OCI-M2 (cell line): ENCODE results near the gene PLPPR1.
"Not testable (repeated sequence)": the region's sequence is repeated elsewhere in the genome, so short reads cannot be mapped to it uniquely, and the experiment has no call there.

ENCODE experiments used
- DNase-seq: peaks from one replicate; lab custom pipeline; 2025; ENCODE audit not compliant: unreplicated experiment; lab: John Stamatoyannopoulos, UW

Gene PLPPR1

DNA sequence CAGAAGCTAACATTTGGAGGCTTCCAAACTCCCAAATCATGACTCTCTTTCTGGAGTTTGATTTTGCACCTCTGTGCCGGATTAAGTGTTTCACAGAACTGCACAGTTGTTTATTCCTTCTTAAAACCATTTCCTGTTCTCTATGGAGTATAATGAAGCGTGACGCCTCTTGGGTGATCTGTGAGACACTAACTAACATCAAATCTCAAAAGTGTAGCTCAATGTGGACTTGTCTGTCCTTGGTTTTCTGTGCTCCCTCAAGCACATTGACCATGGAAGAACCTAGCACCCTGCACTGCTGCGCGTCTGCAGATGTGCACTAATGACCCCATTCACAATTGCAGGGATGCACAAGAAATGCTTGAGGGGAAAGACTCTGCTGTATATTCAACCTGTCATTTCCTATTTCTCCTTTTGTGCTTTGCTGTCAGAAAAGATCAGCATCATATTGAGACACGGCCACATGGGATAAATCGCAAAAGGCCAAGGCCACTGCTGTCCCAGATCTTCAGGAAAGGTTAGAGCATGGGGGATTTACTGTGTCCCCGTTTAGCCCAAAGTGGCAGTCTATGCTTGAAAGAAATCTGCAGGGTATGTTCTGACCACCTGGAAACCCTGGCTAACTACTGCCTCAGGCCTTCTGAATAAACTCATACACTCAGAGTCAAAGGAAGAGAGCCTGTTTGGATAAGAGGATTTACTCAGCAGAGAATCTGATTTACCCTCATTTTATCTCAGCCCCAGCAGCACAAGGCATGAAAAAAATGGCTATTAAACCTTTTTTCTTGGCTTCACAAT is 246.6 kb downstream of the PLPPR1 start:
- DNase-seq, result no peak

DNA sequence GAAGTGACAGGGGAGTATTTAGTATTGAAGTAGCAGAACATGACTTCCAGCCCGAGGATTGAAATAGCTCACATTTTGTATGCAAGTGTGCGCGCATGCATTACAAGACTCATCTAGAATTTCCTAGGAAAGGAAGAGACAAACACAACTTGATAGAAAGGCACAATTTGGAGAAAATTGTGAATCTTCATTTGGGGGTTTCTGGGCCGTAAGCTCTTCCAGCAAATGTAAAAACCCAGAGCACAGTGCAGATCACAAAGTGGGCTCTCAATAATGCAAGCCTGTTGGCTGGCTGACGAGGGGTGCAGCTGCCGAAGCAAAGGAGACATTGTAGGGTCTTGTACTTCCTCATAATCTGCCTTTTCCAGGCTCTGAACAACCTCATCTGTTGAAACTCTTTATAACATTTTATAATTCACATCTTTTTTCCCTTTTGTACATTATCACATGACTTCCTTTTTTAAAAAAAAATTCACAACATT is 247.3 kb downstream of the PLPPR1 start:
- DNase-seq, result no peak

DNA sequence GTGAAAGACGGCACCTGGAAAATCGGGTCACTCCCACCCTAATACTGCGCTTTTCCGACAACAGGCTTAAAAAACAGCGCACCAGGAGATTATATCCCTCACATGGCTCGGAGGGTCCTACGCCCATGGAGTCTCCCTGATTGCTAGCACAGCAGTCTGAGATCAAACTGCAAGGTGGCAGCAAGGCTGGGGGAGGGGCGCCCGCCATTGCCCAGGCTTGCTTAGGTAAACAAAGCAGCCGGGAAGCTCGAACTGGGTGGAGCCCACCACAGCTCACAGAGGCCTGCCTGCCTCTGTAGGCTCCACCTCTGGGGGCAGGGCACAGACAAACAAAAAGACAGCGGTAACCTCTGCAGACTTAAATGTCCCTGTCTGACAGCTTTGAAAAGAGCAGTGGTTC is 262.5 kb downstream of the PLPPR1 start:
- not testable (repeated sequence) for DNase-seq

DNA sequence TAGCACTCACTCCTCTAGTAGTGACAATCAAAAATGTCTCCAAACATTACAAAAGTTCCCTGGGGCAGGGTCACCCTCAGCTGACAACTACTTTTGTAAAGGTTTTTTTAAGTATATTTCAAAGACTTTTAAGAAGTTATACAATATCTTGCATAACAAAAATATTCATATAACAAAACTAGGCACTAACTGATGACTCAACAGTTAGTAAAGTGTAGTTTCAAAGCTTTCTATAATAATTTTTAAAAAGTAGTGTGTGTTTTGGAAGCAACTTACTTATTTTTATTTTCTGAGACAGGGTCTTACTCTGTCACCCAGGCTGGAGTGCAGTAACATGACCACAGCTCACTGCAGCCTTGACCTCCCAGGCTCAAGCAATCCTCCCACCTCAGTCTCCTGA is 271.4 kb downstream of the PLPPR1 start:
- no peak for DNase-seq

DNA sequence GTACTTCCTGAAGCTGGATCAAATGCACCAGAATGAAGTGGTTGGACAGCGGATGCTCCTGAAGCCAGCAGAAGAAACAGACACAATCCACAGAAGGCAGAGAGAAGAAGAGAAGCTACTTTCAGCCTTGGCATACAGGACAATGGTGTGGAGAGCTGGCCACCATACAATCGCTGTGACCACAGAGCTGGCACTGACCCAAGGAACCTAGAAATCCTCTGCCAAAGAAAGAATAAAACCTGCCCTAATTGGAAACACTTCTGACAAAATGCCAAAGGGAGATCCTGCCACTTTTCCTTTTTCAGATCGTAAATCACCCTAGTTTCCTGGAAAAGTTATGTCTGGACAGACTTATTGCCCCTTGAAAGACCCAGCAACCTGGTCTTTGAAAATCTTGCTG is 278.5 kb downstream of the PLPPR1 start:
- DNase-seq, result no peak

DNA sequence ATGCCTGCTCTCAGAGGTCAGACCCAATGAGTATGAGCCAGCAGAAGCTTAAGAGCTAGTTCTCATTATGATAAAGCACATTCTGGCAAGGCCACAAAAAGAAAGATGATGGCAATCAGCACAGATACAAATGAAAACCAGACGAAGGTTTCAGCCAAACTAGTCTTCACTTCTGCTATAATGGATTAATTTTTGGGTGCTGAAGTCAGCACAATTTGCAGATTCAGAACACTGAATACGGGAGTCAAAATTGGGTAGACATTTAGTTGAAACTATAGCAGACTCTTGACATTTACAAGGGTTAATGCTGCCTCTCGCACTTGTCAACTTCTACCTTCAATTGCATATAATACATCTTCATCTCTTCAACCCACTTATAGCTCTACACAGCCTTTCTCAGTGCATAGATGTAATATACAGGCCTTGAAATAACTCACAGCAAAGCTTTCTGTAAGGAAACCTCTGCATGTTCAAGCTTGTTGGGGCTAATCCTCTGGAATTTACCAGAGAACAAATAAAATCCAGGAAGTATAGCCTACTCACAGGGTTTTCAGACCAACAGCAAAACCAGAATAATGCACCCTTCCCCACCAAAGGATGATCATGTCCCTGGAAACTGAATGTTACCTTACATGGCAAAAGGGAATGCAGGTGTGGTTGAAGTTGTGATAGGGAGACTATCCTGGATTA is 279.1 kb downstream of the PLPPR1 start:
- no peak for DNase-seq

DNA sequence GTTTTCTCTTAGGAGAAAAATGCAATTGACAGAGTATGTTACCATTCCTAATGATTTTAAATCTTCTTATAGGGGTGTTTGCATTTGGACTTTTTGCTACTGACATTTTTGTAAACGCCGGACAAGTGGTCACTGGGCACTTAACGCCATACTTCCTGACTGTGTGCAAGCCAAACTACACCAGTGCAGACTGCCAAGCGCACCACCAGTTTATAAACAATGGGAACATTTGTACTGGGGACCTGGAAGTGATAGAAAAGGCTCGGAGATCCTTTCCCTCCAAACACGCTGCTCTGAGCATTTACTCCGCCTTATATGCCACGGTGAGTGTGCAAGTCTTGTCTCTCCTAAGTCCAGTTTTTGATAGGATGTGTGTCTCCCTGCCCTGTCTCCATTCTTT is 280.6 kb downstream of the PLPPR1 start:
- no peak for DNase-seq

DNA sequence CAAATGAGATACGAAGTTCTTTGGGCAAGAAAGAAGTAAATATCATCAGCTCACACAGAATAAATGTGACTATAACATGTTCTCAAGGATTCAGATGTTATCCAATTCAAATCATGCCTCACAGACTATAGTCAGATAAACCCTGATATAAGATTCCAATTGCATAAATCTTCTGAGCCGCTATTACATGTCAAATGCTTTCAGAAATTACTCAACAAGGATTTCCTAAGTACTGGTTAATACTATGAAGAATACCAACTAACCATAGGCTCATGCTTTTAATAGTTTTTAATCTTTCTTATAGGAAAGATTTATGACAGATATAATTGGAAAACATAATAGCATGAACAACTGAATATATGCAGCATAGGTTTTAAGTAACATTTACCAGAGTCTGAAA is 282.7 kb downstream of the PLPPR1 start:
- DNase-seq, result no peak

DNA sequence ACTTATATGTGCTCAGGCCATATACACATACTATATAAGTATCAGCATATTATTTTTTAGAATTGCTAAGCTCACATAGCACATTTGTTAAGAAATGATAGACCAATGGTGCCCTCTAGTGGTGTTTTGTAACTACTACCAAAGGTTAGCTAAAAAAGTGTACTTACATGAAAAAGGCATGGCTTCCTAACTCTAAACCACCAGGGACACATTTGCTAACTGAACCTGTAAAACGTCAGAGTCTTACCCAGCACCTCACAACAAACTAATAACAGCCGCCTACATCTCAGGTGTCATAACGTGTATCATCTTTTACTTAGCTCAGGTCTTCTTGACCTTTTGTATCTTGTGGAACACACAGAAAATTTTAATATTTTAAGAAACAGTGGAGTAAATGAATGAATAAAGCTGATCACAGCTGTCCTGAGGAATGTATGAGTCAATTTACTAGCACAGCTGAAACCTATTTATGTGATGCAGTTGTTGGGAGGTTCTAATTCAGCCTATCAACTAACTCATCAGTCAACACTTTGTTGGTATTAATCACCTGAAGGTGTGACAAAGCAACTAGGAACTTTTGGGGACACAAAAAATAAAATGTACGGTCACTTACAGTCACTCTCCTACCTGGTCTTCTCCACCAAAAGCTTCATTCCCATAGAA is 283.4 kb downstream of the PLPPR1 start:
- peak; percentile 32 for DNase-seq

DNA sequence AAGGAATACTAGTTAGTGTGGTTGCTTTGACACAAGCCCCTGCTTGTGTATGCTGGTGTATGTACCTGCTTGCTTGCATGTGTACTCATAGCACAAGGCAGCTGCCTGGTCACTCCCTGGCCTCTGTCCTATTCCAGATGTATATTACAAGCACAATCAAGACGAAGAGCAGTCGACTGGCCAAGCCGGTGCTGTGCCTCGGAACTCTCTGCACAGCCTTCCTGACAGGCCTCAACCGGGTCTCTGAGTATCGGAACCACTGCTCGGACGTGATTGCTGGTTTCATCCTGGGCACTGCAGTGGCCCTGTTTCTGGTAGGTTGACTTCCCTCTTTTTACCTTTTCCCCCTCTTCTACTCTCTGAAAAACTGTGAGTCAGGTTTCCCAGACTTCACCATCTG is 284.1 kb downstream of the PLPPR1 start:
- no peak for DNase-seq

DNA sequence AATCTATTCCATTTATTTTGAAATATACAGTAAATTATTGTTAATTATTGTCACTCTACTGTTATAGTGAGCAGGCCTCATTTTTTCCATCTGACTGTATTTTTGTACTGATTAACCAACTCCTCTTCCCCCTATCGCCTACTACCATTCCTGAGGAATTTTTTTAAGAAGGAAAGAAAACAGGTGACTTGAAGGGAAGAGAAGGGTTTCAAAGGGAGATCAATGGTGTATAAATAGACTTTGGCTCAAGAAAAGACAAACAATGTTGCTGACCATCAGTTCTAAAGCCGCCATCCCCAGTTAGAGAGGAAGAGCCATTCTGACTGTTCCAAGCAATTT is 286.6 kb downstream of the PLPPR1 start:
- DNase-seq, result no peak

DNA sequence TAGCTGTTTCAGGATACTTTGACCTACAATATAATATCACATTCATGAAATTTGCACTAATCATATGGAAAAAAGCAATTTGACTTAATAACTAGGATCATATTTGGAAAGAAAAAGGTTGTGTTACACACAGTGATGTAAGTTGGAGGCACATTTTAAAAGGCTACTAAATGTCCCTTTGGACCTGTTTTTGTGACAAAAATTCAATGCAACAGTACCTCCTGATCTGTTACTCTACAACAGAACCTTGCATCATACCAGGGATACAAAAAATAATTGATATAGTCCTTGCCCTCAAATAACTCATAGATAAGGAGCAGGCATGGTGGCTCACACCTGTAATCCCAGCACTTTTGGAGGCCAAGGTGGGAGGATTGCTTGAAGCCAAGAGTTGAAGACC is 289.2 kb downstream of the PLPPR1 start:
- DNase-seq, result no peak

DNA sequence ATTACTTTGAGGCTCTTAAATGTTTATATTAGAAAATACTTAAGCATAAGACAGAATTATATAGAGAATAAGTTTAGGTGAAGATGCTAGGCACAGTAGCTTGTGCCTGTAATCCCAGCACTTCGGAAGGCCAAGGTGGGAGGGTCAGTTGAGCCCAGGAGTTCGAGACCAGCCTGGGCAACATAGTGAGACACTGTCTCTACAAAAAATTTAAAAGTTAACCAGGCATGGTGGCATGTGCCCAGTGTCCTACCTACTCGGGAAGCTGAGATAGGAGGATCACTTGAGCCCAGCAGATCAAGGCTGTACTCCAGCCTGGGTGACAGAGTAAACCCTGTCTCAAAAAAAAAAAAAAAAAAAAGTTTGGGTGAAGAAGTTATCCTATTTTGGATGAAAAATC is 294.6 kb downstream of the PLPPR1 start:
- DNase-seq, result no peak

DNA sequence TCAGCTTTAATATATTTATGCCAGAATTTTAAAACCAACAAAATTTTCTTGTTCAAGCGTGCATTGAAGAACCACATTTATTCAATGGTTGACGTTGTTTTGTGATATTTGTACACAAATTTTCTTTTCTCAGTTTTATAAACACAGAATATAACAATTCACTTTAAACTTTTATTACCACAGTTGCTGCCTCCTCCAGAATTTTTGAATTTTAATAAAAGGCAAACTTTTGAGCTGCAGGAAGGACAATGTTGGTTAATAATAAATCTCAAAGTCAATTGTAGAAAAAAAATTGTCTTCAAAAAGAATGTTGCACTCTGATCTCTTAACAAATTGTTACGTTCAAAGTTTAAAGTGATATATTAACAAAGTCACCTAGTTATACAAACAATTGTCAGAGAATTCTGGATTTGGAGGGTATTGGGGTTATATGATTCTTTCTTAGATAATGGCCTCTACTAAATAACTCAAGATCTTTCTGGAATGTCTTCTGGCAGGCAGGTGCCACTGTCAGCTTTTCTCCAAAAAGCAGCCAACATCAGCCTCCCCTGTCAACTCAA is 295.8 kb downstream of the PLPPR1 start:
- no peak for DNase-seq

DNA sequence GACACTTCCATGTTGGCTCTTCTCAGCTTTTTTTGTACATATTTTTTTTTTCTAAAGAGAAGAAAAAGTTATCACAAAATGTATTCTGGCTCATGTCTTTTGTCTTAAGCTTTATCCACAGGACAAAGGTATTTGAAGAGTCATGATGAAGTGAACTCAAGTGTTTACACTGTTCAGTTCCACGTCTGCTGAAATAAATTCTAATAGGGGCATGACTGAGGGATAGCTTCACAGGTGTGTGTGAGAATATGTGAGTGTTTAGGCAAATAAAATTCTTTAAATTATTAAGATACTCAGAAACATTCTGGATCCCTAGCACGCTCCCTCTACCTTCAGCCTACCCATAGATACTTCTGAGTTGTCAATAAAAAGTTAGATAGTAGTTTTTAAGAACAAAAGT is 296.5 kb downstream of the PLPPR1 start:
- DNase-seq, result no peak

DNA sequence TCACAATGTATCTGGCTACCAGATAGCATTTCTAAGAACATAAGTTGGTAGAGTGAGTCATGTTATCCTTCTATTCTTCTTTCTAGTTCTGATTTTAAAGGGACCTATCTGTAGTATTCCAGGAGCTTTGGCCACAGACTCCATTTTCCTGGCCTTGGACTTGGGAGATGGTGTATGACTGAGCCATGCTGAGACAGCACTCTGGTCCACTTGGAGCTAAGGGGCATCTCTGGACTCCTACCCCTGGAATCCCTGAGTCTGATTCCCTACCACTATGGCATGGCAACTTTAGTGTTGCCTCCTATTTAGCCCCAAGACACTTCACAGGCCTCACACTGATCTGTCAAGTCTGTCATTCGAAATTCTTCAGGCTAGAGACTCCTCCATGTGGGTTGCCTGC is 297.5 kb downstream of the PLPPR1 start:
- DNase-seq, result no peak

DNA sequence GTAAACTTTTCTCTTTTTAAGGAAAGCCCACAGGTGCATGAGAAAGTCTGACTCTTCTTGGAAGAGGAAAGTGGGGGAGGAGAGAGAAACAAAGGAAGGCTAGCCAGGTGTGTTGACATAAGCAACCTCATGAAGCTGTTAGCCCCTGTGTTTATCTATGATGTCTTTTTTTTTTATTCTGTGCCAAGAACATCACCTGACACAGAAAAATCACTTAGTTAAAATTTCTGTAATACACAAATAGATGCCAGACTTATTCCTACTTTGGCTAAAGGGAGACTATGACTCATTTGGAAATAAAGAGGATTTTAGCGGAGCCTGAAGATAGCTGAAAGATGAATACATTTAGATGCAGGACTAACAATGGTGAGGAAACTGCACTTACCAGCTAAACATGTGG is 298.0 kb downstream of the PLPPR1 start:
- no peak for DNase-seq

DNA sequence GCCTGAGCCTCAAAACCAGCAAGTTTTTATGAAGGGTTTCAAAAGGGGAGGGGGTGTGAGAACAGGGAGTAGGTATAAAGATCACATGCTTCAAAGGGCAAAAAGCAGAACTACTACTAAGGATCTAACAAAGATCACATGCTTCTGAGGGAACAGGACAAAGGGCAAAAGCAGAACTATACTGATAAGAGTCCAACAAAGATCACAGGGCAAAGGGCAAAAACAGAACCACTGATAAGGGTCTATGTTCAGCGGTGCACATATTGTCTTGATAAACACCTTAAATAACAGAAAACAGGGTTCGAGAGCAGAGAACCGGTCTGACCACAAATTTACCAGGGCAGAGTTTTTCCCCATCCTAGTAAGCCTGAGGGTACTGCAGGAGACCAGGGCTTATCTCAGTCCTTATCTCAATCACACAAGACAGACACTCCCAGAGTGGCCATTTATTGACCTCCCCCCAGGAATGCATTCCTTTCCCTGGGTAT is 298.9 kb downstream of the PLPPR1 start:
- not testable (repeated sequence) for DNase-seq

DNA sequence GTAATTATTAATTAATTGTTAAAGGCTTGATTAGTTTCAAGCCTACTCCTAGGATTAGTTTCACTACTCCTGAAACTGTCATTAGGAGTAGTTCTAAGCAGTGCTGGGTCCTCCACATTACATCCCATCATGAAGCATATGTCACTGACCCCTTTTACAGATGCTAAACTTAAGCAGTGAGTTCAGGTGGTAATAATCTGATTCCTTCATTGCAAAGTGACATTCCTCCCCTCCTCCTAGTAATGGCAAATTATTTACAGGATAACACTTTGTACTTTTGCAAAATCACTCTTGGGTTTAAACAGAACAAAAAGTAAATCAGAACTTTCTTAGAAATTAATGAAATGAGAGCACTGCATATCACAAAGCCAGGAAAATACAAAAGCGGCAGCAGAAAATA is 303.8 kb downstream of the PLPPR1 start:
- no peak for DNase-seq

DNA sequence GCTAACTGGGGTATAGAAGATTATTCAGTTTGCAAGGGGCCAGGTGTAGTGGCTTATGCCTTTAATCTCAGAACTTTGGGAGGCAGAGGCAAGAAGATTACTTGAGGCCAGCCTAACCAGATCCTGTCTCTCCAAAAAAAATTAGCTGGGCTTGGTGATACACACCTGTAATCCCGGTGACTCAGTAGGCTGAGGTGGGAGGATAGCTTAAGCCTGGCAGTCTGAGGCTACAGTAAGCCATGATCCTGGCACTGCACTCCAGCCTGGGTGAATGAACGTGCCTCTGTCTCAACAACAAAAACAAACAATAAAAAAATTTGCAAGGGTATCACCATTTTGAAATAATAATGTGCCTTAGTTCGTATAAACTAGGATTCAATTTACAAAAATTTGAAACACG is 305.0 kb downstream of the PLPPR1 start:
- no peak for DNase-seq

DNA sequence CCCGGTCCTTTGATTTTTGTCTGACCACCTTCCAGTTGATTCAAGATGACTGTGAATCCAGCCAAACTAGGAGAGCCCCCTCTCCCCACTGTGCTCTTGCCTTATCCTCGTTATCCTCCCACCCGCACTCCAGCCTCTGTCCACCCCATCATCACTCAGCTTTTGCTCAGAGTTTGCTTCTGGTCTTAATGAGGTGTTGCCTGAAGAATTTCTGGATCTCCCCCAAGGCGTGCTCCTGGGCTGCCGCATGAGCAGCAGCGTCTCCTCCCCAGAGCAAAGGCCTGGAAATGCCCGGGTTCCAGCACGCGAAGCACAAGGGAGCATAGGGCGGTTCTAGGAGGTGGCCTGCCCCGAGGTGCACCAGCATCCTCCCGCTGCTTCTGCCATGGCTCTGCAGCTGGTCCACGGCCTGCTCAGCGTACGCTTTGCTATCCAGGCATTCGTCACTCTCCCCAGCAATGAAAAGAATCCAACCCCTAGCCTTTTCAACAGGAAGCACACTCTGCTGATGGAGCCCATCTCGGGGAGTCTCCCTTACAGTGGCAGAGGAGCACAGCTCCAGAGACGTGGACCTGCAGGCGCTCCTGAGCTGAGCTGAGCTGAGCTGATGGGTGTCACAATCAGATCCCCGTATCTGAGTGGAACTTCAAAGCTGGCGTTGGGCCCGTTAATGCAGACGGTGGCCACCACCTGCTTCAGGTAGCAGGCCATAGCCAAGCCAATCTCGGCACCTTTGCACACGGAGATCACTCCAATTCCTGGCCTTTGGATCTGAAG is 305.6 kb downstream of the PLPPR1 start:
- no peak for DNase-seq
